HG03354 (cell line): ENCODE data around the gene DGUOK.
"Not testable (repeated sequence)": the region's sequence is repeated elsewhere in the genome, so short reads cannot be mapped to it uniquely, and the experiment has no call there.

Experiments used
- ATAC-seq: cut with Tn5 transposase; IDR thresholded peaks from one replicate; pipeline ENCODE4 v1.9.1; 2021; ENCODE audit warnings: mild to moderate bottlenecking; ENCODE audit not compliant: unreplicated experiment, poor library complexity, severe bottlenecking

The DGUOK gene

DNA sequence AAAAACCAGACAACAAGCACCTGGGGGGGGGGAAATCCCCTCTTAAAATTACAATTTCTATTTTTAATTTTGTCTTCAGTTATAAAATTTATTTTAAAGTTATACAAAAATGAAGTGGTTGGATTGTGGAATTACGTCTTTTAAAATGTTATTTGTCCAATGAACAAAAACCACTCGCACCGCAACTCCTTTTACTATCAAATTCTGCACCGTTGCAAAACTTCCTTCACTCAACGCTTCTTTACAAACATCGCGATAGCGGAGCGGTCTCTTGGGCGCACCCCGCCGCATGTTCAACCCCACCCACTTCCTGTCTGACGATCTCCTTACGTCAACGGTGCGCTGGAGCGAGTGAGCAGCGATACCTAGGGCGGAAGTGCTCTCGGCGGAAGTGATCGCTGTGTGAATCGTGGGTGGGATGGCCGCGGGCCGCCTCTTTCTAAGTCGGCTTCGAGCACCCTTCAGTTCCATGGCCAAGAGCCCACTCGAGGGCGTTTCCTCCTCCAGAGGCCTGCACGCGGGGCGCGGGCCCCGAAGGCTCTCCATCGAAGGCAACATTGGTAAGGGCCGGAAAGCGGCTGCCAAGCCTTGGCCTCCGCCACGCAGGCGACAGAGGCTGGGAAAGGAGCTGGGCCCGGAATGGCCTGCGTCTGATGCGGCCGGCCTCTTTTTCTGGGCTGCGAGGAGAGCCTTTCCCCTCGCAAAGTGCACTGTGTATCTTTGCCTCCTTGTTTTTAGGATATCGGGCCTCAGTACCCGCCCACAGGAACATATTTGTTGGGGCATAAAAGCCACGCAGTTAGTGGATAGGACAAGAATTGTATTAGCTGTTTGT is at the start of gene DGUOK:
Gene DGUOK, plus strand, starts transcription at position 388 of the 835 bp plus-strand sequence. Its CDS starts 31 bp downstream, at position 419.
- peak; percentile 100 for ATAC-seq

DNA sequence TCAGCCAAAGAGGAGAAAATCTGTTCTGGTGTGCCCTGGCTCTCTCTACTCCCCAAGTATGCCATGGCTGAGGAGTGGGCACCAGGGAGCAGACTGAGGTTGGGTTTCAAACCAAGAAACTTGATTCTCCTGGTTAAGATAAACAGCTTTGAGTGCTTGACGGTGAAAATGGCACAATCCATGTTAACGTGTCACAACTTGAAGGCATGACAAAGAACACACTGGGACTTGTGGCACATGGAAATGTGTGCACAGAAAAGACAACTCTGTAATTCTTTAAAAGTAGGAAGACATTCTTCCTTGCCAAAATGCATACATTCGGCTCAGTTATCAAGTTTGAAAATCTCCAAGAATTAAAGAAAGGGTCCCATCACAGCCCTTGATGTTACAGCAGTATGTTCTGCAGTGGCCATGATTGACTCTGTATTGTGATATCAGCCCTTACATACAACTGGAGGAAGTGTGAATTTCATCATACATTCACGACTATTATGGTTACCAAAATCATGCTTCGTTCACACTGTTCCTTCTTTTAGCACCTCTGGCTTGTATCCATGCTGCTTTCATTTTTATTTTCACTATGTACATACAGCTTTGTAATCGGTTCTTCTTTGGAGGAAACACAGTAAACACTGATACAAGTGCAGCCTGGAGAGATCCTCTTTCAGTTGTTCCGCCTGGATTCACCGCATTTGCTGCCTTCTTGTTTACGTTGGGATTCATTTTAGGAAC is 49.4 kb upstream of the DGUOK start:
- ATAC-seq = no peak

DNA sequence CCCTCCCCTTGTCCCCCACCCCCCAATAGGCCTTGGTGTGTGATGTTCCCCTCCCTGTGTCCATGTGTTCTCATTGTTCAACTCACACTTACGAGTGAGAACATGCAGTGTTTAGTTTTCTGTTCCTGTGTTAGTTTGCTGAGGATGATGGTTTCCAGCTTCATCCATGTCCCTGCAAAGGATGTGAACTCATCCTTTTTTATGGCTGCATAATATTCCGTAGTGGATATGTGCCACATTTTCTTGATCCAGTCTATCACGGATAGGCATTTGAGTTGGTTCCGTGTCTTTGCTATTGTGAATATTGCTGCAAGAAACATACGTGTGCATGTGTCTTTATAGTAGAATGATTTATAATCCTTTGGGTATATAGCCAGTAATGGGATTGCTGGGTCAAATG is 48.7 kb upstream of the DGUOK start:
- not testable (repeated sequence) for ATAC-seq

DNA sequence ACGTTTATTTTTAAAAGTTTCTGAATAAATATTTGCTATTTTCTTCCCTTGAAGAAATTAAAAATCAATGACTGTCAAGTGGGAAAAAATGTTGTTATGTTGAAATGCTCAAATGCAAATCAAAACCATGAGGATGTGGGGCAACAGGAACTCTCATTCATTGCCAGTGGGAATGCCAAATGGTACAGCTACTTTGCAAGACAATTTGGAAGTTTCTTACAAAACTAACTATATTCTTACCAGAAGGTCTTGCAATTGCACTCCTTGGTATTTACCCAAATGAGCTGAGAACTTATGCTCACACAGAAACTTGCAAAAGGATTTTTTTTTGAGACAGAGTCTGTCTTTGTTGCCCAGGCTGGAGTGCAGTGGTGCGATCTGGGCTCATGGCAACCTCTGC is 41.3 kb upstream of the DGUOK start:
- no peak for ATAC-seq

DNA sequence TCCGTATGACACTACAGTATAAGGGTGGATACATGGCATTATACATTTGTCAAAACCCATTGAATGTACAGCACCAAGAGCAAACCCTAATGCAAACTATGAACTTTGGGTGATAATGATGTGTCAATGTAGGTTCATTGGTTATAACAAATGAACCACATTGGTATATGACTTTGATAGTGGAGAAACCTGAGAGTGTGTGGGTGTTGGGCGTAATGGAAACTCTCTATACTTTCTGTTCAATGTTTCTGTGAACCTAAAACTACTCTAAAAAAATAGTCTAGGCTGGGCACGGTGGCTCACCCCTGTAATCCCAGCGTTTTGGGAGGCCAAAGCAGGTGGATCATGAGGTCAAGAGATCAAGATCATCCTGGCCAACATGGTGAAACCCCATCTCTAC is 40.3 kb upstream of the DGUOK start:
- ATAC-seq = no peak

DNA sequence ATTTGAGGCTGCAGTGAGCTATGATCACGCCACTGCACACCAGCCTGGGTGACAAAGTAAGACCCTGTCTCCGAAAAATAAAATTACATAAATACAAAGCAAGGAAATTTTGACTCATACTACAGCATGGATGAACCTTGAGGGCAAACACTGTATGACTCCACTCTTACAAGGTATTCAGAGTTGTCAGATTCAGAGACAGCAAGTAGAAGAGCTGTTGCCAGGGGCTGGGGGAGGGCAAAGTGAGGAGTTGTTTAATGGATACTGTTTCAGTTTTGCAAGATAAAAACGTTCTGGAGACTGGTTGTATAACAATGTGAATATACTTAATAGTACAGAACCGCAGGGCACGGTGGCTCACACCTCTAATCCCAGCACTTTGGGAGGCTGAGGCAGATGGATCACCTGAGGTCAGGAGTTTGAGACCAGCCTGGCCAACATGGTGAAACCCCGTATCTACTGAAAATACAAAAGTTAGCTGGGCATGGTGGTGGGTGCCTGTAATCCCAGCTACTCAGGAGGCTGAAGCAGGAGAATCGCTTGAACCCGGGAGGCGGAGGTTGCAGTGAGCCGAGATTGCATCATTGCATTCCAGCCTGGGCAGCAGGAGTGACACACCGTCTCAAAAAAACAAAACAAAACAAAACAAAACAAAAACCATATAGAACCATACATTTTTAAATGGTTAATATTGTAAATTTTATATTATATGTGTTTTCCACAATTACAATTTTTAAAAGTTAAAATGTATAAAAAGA is 38.9 kb upstream of the DGUOK start:
- ATAC-seq = not testable (repeated sequence)

DNA sequence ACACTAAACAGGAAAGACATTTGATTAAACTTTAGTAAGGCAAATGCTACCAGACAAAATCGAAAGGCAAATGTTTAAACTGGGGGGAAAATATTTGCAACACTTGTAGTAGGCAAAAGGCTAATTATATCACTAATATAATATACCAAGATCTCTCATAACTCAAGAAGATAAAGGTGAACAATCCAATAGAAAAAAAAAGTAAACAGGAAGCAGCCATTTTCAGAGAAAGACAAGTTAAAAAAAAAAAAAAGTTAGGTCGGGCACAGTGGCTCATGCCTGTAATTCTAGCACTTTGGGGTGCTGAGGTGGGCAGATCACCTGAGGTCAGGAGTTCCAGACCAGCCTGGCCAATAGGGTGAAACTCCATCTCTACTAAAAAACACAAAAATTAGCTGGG is 38.3 kb upstream of the DGUOK start:
- ATAC-seq = no peak

DNA sequence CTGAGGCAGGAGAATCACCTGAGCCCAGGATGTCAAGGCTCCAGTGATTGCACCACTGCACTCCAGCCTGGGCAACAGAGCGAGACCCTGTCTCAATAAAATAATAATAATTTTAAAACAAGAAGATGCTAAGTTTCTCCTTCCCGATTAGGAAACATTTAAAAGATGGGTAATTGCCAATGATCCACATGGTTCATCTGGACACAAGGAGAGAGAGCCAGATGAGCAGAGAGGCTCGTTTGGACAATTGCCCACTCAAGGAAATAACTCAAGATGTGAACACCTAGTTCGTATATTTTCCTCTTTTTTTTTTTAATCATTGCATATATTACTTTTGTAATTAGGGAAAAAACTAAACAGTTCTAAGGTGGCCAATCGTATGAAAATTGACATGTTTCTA is 37.5 kb upstream of the DGUOK start:
- no peak for ATAC-seq

DNA sequence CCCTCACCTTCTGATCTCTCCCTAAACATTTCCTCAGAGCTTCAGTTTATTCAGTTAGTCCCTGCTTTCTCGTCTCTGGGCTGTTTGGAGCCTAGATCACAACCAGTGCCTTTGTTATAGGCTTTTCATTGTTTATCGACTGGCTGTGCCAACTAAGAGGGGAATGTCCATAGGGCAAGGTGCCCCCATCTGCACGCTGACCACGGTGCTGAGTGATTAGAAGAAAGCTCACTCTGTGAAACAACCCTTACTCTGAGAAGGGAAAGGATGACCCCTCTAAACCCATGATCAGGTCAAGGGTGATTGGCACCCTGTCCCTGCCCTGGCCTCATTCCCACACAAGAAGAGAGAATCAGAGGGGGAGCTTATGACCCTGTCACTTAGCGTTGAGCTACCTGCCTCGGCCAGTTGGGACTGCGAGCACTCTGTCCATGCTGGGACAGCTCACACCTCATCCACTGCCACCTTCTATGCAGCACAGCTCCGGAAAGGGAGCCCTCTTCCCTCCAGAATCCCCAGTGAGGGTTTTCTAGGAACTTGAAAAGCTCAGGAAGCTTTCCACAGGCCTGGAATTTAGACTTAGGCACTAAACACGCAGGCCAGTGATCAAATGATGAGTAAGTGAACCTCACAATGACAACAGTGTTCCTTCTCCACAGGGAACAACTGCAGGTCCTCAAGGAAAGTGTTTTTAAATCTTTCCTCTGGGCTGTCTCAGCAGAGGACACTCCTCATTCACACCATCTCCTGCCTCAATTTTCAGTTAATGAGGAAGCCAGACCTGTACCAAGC is 36.2 kb upstream of the DGUOK start:
- no peak for ATAC-seq

DNA sequence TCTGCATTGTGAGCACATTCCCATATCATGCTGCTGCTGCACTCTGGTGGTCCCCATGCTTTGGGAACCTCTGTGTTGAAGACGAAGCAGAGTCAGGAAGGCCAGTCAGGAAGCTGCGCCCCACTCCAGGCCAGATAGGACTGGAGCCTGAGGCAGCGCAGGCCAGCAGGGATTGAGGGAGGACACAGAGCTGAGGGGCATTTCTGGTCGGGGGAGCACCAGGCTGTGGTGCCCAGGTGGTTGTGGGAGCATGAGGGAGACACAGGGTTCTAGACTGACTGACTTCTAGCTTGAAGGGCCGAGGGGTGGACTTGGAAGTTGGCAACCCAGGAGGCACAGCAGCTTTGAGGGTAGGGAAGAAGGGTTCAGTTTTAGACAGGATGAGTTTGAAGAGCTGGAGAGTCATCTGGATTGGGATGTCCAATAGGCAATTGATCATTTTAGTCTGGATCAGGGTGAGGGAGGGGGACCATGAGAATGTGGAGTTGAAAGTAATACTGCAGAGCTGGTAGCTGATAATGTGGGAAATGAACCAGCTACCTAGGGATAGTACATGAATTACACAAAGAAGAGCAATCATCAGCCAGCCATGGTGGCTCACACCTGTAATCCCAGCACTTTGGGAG is 35.3 kb upstream of the DGUOK start:
- no peak for ATAC-seq

DNA sequence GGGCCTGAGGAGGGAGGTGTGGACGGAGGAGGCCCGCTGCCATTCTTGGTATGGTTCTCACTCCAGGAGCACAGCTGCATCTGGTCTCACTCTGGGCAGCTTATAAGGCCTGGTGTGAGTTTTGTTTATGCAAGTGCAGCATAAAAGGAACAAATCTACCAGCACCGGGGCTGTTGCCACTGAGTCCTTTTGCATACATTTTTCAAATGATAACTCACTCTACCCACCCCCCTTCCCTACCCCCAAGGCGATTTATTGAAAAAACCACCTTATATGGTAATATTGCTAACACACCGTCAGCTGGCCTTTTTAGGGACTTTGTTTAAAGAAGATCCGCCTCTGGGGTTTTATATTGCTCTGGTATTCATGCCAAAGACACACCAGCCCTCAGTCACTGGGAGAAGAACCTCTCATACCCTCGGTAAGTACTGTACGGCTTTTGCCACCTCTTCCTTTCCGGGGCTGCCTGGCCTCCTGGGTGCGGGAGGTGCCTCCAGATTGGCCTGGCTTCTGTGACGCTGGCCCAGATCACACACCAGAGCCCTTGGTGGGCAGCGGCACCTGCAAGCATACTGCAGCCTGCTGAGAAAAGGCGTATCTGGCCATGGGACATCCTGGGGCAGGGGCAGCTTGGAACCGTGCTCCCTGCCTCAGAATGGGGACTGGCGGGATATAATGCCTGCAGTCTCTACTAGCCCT is 33.9 kb upstream of the DGUOK start, which contains the start of gene ACTG2:
Gene ACTG2, plus strand, starts transcription at position 378 of the 699 bp plus-strand sequence. CDS start 8,304 bp downstream, outside the sequence.
- ATAC-seq = no peak

DNA sequence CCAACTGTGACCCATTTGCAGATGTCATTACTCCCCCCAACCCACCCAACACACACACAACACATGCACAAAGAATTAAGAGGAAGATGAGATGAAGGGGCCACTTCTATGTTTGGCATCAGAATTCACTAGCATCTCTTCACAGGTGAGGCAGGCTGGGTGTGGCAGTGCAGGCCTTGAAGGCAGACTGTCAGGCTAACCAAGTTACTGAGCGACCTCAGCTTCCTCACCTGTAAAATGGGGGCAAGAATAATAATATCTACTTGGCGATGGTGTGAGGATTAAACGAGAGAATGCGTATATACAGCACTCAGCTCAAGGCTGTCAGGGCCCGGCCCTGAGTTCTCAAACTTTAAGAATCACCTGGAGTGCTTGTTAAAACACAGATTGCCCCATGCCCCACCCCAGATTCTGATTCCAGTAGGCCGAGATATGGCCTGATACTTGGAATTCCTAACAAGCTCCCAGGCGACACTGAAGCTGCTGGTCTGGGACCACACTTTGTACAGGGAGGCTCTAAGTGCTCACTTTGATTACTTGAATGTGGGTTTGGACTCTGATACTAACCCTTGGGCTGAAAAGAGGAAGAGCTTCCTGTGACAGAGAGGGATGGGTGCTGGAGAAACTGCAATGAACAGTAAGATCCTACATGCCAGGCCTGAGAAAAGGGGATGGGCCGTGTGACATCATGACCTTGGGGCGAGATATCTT is 32.8 kb upstream of the DGUOK start:
- ATAC-seq = no peak

DNA sequence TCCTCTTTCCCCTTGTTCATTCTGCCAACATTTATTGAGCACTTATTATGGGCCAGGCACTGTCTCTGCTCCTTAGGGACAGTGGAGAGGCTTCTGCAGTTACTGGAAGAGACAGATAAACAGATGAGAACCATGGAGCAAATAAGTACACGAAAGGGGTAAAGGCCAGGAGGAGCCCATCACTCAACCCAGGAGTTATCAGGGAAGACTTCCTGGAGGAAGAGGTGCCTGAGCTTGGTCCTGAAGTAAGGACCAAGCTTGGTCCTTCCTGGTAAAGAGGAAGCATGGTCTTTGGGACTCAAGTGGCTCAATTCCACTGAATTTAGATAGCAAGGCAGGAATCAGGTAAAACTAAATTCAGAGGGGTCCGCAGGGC is 32.2 kb upstream of the DGUOK start:
- ATAC-seq = no peak

DNA sequence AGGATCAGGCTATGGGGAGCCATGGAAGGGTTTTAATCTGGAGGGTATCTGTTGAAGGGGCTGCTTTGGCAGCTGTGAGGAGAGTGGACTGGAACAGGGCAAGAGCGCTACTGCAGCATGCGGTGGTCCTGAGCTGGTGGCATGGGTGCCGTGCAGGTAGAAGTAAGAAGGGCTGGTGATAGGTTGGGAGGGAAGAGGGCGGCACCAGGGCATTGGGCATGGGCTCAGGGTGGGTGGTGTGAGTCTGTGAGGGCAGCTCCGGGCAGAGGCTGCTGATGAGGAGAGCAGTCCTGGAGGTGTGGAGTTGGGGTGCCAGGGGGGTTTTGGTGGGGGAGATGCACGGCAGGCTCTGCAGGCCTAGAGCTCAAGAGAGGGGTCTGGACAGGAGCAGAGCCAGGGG is 31.8 kb upstream of the DGUOK start:
- ATAC-seq = no peak

DNA sequence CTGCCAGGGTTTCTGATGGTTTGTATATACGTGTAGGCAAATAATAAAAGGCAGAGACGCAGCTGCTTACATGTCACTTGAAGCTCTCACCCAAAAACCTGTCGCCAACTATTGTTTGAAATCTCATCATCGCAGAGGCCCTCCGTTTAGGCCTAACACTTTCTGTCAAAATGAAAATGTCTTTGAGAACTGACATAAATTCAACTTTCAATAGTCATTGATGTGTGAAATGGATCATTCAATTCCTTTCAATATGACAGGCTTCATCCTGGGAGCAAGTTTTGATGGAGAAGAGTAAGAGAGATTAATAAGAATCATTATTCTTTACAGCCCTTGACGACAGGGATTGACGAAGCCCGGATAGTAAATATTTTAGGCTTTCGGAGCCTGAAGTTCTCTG is 31.2 kb upstream of the DGUOK start:
- no peak for ATAC-seq

DNA sequence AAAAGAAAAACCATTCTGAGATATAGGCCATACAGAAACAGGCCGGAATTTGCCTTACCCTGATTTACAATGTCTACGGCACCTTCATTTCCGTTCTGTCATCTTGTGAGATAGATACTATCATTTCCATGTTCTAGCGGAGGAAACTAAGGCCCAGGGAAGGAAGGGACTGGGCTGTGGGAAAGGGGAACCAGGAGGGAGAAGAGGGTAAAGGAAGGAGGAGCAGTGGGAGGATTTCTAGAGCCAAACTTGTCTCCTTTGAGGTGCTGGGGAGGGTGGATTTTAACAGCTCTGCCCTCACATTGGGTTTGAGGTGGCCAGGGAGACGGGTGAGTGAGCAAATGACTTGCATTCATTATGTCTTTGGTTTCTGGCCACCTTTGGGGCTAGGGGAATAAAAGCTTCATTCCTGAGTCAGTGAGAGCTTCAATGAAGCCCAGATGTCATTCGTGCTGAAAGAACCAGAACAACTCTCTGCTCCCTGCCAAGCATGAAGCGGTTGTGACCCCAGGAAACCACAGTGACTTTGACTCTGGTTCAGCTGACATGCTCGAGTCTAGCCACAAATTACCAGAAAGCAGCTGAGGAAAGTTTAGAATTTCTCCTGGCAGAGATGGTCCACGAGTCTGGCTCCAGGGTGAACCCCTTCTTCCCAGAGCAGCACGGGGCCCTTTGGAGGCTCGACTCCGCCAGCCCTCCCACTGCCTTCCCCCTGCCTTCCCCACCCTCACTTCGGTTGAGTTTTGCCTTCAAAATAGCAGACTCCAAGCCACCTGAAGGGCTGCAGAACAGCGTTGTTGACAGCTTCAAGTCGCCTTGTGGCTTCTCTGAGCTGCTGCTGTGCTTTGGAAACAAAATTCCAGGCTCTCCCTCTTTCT is 30.1 kb upstream of the DGUOK start:
- peak; percentile 67 for ATAC-seq

DNA sequence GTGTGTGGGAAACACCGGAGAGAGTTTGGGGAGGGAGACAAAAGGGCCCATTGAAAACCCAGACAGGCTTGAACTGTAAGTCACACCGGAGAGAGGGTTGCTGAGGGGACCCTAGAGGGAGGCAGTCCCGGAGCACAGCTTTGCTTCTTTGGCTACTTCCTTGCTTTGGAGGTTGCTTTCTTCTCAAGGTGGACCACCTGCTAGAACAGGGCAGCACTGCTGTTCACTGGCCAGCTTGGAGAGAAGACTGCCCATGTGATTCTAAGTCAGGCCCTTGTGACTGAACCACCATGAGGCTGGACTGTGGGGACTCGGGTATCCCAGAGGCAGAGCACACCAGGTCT is 29.5 kb upstream of the DGUOK start:
- no peak for ATAC-seq
